ENCODE data around the gene FRYL. TPM values are rescaled to one million over a fixed set of nuclear protein-coding genes. Genes with fewer than 3 reads are reported as not detected.

The FRYL gene
- total RNA-seq, 1 experiment from 2014 or later, result 43.1 TPM

DNA sequence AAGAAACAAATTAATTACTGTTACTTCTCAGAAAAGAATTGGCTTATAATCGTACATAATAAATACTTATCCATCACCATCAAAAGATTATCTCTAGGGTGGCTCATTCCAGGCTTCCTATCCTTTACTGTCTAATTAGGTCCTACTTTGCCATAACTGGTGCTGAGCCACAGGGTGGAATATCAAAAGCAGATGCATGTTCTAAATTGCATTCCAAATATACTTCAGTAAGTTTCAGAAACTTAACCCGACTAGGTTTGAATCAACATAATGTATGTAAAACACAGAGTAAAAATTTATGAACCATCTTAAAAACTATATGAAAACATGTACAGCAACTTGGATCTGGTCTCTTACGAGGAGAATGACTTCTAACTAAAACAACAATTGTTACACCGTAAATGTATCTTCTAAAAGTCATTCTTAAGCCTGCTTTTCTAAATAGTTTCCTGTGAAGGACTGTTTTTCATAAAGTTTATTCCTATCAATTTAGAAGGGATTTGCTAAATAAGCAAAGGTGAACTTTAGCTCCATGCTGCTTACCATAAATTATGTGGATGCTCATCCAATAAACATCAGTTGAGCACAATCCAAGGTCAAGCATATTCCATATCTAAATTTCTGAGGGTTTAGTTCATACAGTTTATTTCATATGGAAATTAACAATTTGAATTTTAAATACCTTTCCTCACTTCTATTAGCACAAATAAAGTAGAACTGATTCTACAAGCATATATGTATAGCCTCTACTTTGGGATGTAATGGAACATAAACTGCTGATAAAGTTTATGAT, 276.6 kb downstream of the FRYL start:
- no peak for DNase-seq (ENCODE audit: low spot score)
- no peaks in the 10 kb centered on the region for H3K4me1 ChIP-seq (ENCODE audit: insufficient read depth, low read length, poor library complexity, severe bottlenecking)
- TF ChIP-seq, protein P1, sequence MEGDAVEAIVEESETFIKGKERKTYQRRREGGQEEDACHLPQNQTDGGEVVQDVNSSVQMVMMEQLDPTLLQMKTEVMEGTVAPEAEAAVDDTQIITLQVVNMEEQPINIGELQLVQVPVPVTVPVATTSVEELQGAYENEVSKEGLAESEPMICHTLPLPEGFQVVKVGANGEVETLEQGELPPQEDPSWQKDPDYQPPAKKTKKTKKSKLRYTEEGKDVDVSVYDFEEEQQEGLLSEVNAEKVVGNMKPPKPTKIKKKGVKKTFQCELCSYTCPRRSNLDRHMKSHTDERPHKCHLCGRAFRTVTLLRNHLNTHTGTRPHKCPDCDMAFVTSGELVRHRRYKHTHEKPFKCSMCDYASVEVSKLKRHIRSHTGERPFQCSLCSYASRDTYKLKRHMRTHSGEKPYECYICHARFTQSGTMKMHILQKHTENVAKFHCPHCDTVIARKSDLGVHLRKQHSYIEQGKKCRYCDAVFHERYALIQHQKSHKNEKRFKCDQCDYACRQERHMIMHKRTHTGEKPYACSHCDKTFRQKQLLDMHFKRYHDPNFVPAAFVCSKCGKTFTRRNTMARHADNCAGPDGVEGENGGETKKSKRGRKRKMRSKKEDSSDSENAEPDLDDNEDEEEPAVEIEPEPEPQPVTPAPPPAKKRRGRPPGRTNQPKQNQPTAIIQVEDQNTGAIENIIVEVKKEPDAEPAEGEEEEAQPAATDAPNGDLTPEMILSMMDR (conservative IDR thresholded peaks at IDR 0.05; ENCODE audit: low read depth, low read length), result no peak
- TF ChIP-seq EZH2 (IDR thresholded peaks at IDR 0.05; ENCODE audit: borderline replicate concordance, low read depth, low read length, poor library complexity, severe bottlenecking), result no peak
- H3K27me3 ChIP-seq (replicated peaks; ENCODE audit: insufficient read depth, low read depth, low read length, poor library complexity), result no peaks in the 10 kb centered on the region
- intact Hi-C loops (cut with micrococcal nuclease; ENCODE audit: unreplicated experiment), result no loop called here
- ChIA-PET POLR2A (ENCODE audit: low non-redundant PET) (no interaction called here), CTCF (no interaction called here)
- peaks cover 11% of the 10 kb centered on the region for H3K36me3 ChIP-seq (ENCODE audit: insufficient read depth, low read length, poor library complexity, severe bottlenecking)
- H3K9me3 ChIP-seq (ENCODE audit: low read depth, low read length, poor library complexity, severe bottlenecking), result no peaks in the 10 kb centered on the region
- H3K4me3 ChIP-seq (ENCODE audit: low read depth, low read length, poor library complexity, severe bottlenecking), result no peak overlapping the region
- BruUV-seq (replicated peaks), result no TSS peak
- H3K27ac ChIP-seq (ENCODE audit: low read depth, low read length, poor library complexity, severe bottlenecking), result no peak overlapping the region

- no TSS peak for BruUV-seq (replicated peaks)
- Histone ChIP-seq H3K4me3 (ENCODE audit: low read depth, low read length, poor library complexity, severe bottlenecking) (no peak overlapping the region), H3K27ac (ENCODE audit: low read depth, low read length, poor library complexity, severe bottlenecking) (no peak overlapping the region), H3K4me1 (ENCODE audit: insufficient read depth, low read length, poor library complexity, severe bottlenecking) (no peaks in the 10 kb centered on the region), H3K36me3 (ENCODE audit: insufficient read depth, low read length, poor library complexity, severe bottlenecking) (peaks cover 11% of the 10 kb centered on the region), H3K9me3 (ENCODE audit: low read depth, low read length, poor library complexity, severe bottlenecking) (no peaks in the 10 kb centered on the region), H3K27me3 (replicated peaks; ENCODE audit: insufficient read depth, low read depth, low read length, poor library complexity) (no peaks in the 10 kb centered on the region)
- no peak for TF ChIP-seq EZH2 (IDR thresholded peaks at IDR 0.05; ENCODE audit: borderline replicate concordance, low read depth, low read length, poor library complexity, severe bottlenecking)
- TF ChIP-seq, protein P1 (conservative IDR thresholded peaks at IDR 0.05; ENCODE audit: low read depth, low read length), result no peak
- no peak for DNase-seq (ENCODE audit: low spot score)
- POLR2A ChIA-PET (ENCODE audit: low non-redundant PET), result no interaction called here
- CTCF ChIA-PET, result no interaction called here
- intact Hi-C loops (cut with micrococcal nuclease; ENCODE audit: unreplicated experiment), result no loop called here
These were observed 280.5 kb downstream of the FRYL start for GRCh38 chr4:48499551-48500066.

DNA sequence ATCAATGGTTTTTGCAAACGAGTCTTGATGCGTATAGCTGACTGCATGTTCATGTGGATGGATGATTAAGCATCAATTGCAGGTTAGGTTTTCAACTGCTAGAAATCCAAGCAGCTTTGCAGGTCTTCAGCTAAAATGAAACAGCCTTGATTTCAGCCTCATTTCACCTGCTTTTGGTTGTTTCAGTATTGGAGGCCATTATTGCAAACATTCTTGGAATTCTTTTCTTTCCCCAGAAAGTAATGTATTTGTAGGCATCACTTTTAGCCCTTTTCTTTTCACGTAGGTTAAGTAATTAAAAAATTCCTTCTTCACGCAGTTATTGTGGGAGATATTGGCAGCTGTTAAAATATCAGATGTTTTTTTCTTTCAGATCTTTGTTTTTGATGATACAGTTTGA, 281.2 kb downstream of the FRYL start:
- DNase-seq (ENCODE audit: low spot score), result no peak
- no TSS peak for BruUV-seq (replicated peaks)
- no peaks in the 10 kb centered on the region for H3K27me3 ChIP-seq (replicated peaks; ENCODE audit: insufficient read depth, low read depth, low read length, poor library complexity)
- POLR2A ChIA-PET (ENCODE audit: low non-redundant PET), result no interaction called here
- H3K9me3 ChIP-seq (ENCODE audit: low read depth, low read length, poor library complexity, severe bottlenecking), result no peaks in the 10 kb centered on the region
- H3K4me3 ChIP-seq (ENCODE audit: low read depth, low read length, poor library complexity, severe bottlenecking), result no peak overlapping the region
- intact Hi-C loops (cut with micrococcal nuclease; ENCODE audit: unreplicated experiment), result no loop called here
- peaks cover 11% of the 10 kb centered on the region for H3K36me3 ChIP-seq (ENCODE audit: insufficient read depth, low read length, poor library complexity, severe bottlenecking)
- TF ChIP-seq EZH2 (IDR thresholded peaks at IDR 0.05; ENCODE audit: borderline replicate concordance, low read depth, low read length, poor library complexity, severe bottlenecking), result no peak
- TF ChIP-seq, protein P1 (conservative IDR thresholded peaks at IDR 0.05; ENCODE audit: low read depth, low read length), result no peak
- no peak overlapping the region for H3K27ac ChIP-seq (ENCODE audit: low read depth, low read length, poor library complexity, severe bottlenecking)
- H3K4me1 ChIP-seq (ENCODE audit: insufficient read depth, low read length, poor library complexity, severe bottlenecking), result peaks cover 2% of the 10 kb centered on the region
- CTCF ChIA-PET, result no interaction called here

Data from A673 (cell line).